HG03025 (cell line): ENCODE results near the gene TAGAP.
"Not testable (repeated sequence)": the region's sequence is repeated elsewhere in the genome, so short reads cannot be mapped to it uniquely, and the experiment has no call there.

ENCODE experiments used
- ATAC-seq: cut with Tn5 transposase; IDR thresholded peaks from one replicate; pipeline ENCODE4 v1.9.1; 2021; ENCODE audit warnings: mild to moderate bottlenecking, moderate library complexity; ENCODE audit not compliant: unreplicated experiment, low FRiP score

Gene TAGAP

GRCh38 chr6:159047891-159048685 is 3.3 kb upstream of the TAGAP start:
- no peak for ATAC-seq

GRCh38 chr6:159045801-159046200 is 1.0 kb upstream of the TAGAP start:
- no peak for ATAC-seq

GRCh38 chr6:159043947-159044346 is 844 bp downstream of the TAGAP start:
- ATAC-seq, result no peak

- ATAC-seq, result no peak
These were observed 1.5 kb downstream of the TAGAP start for GRCh38 chr6:159043251-159043650.

- no peak for ATAC-seq
These were observed 2.0 kb downstream of the TAGAP start for GRCh38 chr6:159042826-159043181.

- no peak for ATAC-seq
These were observed 2.6 kb downstream of the TAGAP start for GRCh38 chr6:159042003-159042825.

DNA sequence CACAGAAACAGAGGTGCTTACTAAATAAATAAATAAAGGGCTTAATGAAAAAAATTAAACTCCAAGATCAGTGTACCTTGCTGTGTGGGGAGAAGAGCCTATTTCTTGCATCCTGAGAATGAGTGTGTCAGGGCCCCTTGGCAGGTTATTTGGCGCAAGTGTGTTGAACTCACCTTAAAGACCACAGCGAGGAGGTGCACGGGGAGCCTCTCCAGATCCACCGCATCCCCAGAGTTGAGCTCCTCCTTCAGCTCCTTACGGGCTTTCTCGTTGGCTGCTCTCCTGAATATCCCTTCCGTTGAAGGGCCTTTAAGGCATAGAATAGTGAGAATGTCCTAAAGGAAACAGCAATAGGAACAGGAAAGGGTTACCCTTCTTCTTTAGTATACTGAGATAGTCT is 3.6 kb downstream of the TAGAP start:
- ATAC-seq, result no peak

GRCh38 chr6:159039885-159040258 is 4.9 kb downstream of the TAGAP start:
- no peak for ATAC-seq

DNA sequence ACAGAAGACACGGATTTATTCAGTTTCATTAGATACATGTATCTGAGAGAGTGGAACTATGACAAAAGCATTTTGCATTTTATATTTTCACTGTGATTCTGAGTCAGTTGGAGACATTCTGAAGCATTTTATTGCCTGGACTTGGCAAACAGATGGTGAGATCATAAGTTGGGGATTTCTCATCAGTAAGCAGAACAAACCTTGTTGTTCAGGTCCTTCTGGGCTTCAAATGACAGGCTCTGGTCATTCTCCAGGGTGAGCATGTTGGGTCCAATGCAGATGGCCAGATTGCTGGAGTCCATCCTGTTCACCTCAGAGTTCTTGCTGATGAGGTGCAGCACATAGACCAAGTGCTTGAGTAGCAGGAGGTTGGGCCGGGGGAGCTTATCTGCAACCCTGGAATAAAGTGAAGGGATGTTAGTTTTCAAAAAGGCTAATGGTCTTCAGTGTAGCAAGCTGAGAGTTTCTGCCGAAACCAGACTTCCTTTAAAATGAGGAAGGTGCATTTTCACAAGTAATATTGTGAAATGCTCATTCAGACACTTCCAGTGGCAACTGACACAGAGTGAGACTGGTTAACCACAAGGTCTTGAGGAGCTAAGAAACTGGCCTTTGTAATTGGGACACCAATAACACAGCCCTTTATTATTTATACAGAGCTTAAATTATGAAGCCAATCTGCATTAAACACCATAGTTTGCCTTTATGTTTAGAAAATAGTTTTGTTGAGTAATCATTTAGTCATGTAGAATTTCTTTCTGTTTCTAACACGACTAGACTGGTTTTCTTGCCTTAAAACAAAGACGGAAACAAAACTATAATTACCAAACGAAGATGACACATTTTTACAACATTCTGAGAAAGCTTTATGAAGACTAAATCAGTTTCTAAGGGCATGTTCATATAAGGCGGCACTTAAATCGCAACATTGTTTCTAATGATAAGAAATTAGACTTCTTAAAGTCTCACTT is 5.6 kb downstream of the TAGAP start:
- peak; percentile 81 for ATAC-seq

DNA sequence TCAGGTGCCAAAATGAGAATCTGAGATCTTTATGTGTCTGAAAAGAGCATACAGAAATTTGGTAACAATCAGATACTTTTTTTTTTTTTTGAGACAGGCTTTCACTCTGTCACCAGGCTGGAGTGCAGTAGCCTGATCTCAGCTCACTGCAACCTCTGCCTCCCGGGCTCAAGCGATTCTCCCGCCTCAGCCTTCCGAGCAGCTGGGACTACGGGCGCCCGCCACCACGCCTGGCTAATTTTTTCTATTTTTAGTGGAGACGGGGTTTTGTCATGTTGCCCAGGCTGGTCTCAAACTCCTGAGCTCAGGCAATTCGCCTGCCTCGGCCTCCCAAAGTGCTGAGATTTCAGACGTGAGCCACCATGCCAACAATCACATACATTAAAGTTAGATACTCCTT is 6.5 kb downstream of the TAGAP start:
- not testable (repeated sequence) for ATAC-seq

GRCh38 chr6:159037756-159038290 is 7.0 kb downstream of the TAGAP start:
- ATAC-seq, result no peak

GRCh38 chr6:159036673-159037072 is 8.1 kb downstream of the TAGAP start:
- ATAC-seq, result no peak

- ATAC-seq, result no peak
These were observed 8.9 kb downstream of the TAGAP start for GRCh38 chr6:159035891-159036290.

DNA sequence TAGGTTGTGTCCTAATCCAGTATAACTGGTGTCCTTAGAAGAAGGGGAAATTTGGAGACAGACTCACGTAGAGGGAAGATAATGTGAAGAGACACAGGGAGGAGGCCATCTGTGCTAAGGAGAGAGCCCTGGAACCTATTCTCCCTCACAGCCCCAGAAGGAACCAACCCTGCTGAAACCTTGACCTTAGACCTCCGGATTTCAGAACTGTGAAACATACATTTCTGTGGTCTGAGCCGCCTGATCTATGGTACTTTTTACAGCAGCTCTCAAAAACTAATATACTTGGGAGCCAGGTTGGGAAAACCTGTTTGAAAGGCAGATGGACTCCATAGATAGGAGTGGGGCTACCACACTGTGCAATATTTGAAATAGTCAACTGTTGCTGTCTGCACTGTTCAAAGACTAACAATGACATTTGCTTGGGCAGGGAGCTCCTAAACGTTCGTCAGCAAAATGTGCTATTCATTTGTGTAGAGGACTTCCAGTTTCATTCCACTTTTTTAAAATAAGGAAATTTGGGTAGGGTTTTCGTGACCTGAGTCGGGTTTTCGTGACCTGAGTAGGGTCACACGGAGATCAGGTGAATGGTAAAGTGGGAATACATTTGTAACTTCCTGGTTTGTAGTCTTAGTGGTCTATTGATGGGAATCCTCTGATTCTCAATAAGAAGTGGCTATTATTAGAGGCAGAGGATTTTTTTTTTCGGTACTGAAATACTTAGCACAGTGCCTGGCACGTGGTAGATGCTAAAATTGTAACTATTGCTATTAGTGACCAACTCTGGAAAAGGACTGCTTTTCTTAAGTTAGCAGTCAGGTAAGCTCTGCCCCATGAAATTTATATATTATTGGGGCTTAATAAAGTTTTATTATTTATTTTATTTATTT is 11.4 kb downstream of the TAGAP start:
- peak; percentile 57 for ATAC-seq

DNA sequence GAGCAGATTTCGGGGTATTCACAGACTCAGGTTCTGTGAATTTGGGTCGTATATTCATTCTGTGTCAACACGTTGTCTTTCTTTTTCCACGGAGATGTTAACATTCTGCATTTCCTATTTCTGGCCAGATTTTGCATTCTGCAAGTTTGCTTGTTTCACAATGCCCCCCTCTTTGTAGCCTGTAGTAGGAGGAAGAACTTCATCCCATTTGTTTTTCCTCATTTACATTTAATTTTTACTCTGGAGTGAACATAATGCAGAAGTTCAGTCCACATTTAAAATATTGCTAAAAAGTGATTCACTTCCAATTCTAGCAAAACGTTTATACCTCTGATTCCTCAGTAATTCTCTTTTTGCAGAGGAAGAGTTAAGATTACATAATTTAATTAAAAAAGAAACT is 12.9 kb downstream of the TAGAP start:
- ATAC-seq, result no peak

DNA sequence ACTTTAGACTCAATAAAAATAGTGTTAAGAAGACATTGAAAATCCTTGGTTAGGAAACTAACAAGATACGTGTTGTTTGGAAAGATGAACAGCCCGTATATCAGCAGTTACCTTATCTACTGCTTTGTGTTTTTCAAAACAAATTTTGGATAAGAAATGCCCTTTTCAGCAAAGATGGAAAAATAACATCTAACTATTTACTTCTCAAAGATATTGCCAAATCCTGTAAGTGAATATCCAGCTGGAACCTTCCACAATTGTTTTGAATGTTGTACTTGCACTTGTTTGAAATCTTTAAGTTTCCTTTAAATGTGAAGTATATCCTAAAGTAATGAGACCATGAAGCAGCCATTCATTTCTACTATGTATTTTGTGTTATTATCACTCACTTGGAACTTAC is 14.6 kb downstream of the TAGAP start:
- ATAC-seq, result no peak

GRCh38 chr6:159025224-159025623 is 19.6 kb downstream of the TAGAP start:
- ATAC-seq, result not testable (repeated sequence)

GRCh38 chr6:159023893-159024292 is 20.9 kb downstream of the TAGAP start:
- ATAC-seq, result no peak

DNA sequence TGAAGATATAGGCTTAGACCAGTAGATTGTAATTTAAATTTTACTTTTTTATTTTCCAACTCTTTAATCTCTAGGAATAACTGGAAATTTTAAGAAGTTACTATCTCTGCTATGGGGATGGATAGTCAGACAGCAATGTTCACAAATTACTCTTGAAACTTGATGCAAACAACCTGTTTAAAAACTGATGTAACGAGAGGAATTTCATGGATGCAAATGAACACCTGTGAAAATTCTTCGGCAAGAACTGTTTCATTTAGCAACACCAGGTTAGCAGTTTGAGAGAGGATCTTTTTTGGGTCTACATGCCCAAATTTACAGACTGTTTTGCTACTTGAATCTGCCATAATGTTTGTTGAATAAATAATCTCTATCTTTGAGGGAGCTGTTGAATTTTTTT is 24.8 kb downstream of the TAGAP start:
- no peak for ATAC-seq
